Effector memory CD4-positive, alpha-beta T cell (primary cell): ENCODE data around the gene FAM221B.

Source experiments
- DNase-seq, 3 donors: peaks; one replicate each; pipeline ENCODE4 v3.0.0-alpha.2; 2020
- H3K27ac ChIP-seq: 2 replicates; pipeline ENCODE4 v1.7.0; 2013; ENCODE audit warnings: mild to moderate bottlenecking, low read length, moderate library complexity; ENCODE audit not compliant: insufficient read depth, poor library complexity, severe bottlenecking
- H3K27me3 ChIP-seq: replicated peaks from 2 replicates; pipeline ENCODE4 v1.7.0; 2013; ENCODE audit warnings: mild to moderate bottlenecking, low read length; ENCODE audit not compliant: insufficient read depth, control insufficient read depth, poor library complexity, severe bottlenecking
- H3K36me3 ChIP-seq: 2 replicates; pipeline ENCODE4 v1.7.0; 2013; ENCODE audit warnings: mild to moderate bottlenecking, low read length, moderate library complexity; ENCODE audit not compliant: control insufficient read depth, insufficient read depth
- H3K4me1 ChIP-seq: 2 replicates; pipeline ENCODE4 v1.7.0; 2013; ENCODE audit warnings: low read length, mild to moderate bottlenecking; ENCODE audit not compliant: control insufficient read depth, insufficient read depth, poor library complexity, severe bottlenecking
- H3K4me3 ChIP-seq: 2 replicates; pipeline ENCODE4 v1.7.0; 2013; ENCODE audit warnings: low read length, low read depth, mild to moderate bottlenecking; ENCODE audit not compliant: insufficient read depth, poor library complexity, severe bottlenecking
- H3K9me3 ChIP-seq: 2 replicates; pipeline ENCODE4 v1.7.0; 2013; ENCODE audit warnings: mild to moderate bottlenecking, low read length, moderate library complexity; ENCODE audit not compliant: control insufficient read depth

FAM221B gene

DNA sequence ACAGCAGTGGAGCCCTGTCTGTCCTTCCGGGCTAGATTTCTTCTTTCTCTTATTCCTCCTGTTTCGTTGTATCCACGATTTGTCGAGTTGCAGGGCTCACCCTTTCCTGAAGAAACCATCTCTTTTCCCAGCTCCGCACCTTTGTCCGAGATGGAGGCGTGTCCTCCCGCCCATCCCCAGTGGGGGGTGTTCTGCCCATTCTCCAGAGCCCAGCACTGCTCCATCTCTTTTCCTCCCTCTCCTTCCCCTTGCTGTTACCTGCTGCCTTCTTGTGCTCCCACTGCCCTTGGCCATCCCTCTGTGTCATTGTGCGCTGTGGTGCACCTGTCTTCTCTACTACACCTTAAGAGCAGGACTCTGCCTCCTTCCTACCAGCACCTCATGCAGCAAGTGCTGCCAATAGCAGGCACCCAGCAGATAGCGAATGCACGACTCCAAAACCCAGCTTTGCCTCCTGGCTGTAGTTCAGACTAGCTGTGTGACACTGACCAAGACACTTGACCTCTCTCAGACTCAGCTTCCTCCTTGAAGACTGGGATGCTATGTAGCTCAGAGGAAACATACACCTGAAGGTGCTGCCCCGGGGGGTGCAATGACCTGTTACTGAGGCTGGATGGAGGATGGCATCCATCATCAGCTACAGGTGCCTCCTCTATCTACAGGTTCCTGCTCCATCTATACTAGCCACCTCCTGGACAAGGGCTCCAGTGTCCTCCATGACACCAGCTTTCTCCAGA, 32.8 kb upstream of the FAM221B start:
- Histone ChIP-seq H3K36me3 (no peaks in the 10 kb centered on the region), H3K9me3 (no peaks in the 10 kb centered on the region), H3K27ac (no peak overlapping the region), H3K4me3 (no peak overlapping the region), H3K4me1 (no peaks in the 10 kb centered on the region), H3K27me3 (no peaks in the 10 kb centered on the region)
- DNase-seq, result no peak

- no peaks in the 10 kb centered on the region for H3K4me1 ChIP-seq
- DNase-seq, result no peak
- no peaks in the 10 kb centered on the region for H3K36me3 ChIP-seq
- H3K27ac ChIP-seq, result no peak overlapping the region
- H3K4me3 ChIP-seq, result no peak overlapping the region
- no peaks in the 10 kb centered on the region for H3K9me3 ChIP-seq
- no peaks in the 10 kb centered on the region for H3K27me3 ChIP-seq
These were observed 31.4 kb upstream of the FAM221B start for GRCh38 chr9:35859990-35860339.

DNA sequence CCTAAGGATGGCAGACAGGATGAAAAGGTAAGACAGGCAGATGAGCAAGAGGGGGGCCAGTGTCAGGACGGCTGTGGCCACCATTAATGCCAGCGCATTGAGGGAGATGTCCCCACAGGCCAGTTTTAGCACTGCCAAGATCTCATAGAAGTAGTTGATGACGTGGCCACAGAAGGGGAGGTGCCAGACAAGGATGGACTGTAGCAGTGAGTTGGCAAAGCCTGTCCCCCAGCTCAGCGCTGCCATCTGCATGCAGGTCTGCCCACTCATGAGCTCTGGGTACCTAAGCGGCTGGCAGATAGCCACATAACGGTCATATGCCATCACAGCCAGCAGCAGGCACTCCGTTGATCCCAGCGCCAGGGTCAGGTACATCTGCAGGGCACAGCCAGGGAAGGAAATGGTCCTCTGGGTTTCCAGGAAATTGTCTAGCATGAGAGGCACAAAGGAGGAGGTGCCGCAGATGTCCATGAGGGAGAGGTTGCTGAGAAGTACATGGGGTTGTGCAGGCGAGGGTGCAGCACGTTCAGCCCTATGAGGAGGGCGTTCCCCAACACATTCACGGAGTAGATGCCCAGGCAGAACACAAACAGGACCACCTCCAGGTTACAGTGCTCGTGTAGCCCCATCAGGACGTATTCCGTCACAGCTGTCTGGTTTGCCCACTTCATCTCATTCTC, 30.9 kb upstream of the FAM221B start:
- H3K9me3 ChIP-seq, result no peaks in the 10 kb centered on the region
- no peaks in the 10 kb centered on the region for H3K27me3 ChIP-seq
- DNase-seq, result no peak
- no peak overlapping the region for H3K27ac ChIP-seq
- no peaks in the 10 kb centered on the region for H3K36me3 ChIP-seq
- H3K4me1 ChIP-seq, result no peaks in the 10 kb centered on the region
- H3K4me3 ChIP-seq, result no peak overlapping the region

- Histone ChIP-seq H3K27ac (no peak overlapping the region), H3K9me3 (no peaks in the 10 kb centered on the region), H3K27me3 (no peaks in the 10 kb centered on the region), H3K36me3 (no peaks in the 10 kb centered on the region), H3K4me1 (no peaks in the 10 kb centered on the region), H3K4me3 (no peak overlapping the region)
- no peak for DNase-seq
These were observed 29.9 kb upstream of the FAM221B start for GRCh38 chr9:35858458-35858857.

DNA sequence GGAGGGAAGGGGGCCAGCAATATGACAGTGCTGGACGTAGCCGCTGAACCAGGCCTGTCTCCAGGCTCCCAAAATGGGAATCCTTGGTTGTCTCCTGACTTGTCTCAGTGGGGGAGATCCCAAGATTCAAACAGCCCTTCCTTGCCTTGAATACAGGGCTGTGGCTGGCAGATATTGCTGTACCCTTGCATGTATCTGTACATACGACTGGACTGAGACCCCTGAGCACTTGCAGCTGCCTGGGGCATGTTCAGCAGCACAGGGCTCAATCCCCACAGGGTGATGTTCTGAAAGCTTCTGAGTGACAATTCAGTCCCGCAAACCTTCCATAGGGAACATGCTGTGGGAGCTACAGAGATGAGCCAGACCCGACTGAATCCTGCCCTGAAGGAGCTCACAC, 28.4 kb upstream of the FAM221B start:
- Histone ChIP-seq H3K36me3 (no peaks in the 10 kb centered on the region), H3K4me1 (no peaks in the 10 kb centered on the region), H3K27me3 (no peaks in the 10 kb centered on the region), H3K9me3 (no peaks in the 10 kb centered on the region), H3K27ac (no peak overlapping the region), H3K4me3 (no peak overlapping the region)
- DNase-seq, result no peak

DNA sequence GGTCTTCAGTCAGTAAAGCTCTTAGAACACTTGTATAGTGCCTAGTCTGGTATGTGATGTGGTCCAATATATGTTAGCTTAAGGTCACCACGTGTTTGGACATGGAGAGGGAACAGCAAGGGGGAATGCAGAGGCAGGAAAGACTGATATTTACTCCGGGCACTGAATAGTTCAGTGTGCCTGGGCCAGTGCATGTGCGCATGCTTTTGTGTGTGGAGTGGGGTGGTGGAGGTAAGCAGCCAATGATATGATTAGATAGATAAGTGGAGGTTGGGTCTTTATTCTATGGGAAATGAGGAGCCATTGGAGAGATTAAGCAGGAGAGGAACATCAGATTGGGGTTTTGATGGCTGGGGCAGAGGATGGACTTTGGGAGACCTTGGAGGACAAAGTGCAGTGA, 27.7 kb upstream of the FAM221B start:
- Histone ChIP-seq H3K4me1 (no peaks in the 10 kb centered on the region), H3K36me3 (no peaks in the 10 kb centered on the region), H3K9me3 (no peaks in the 10 kb centered on the region), H3K27ac (no peak overlapping the region), H3K27me3 (no peaks in the 10 kb centered on the region), H3K4me3 (no peak overlapping the region)
- DNase-seq, result no peak

GRCh38 chr9:35854091-35854762, 25.7 kb upstream of the FAM221B start:
- no peak for DNase-seq
- Histone ChIP-seq H3K36me3 (no peaks in the 10 kb centered on the region), H3K4me3 (no peak overlapping the region), H3K27me3 (no peaks in the 10 kb centered on the region), H3K4me1 (no peaks in the 10 kb centered on the region), H3K27ac (no peak overlapping the region), H3K9me3 (no peaks in the 10 kb centered on the region)

- Histone ChIP-seq H3K36me3 (no peaks in the 10 kb centered on the region), H3K4me1 (no peaks in the 10 kb centered on the region), H3K4me3 (no peak overlapping the region), H3K9me3 (no peaks in the 10 kb centered on the region), H3K27me3 (no peaks in the 10 kb centered on the region), H3K27ac (no peak overlapping the region)
- DNase-seq, result no peak
These were observed 24.6 kb upstream of the FAM221B start for GRCh38 chr9:35852876-35853865.

- no peaks in the 10 kb centered on the region for H3K4me1 ChIP-seq
- no peak for DNase-seq
- no peak overlapping the region for H3K27ac ChIP-seq
- H3K4me3 ChIP-seq, result no peak overlapping the region
- H3K9me3 ChIP-seq, result no peaks in the 10 kb centered on the region
- no peaks in the 10 kb centered on the region for H3K36me3 ChIP-seq
- no peaks in the 10 kb centered on the region for H3K27me3 ChIP-seq
These were observed 23.8 kb upstream of the FAM221B start for GRCh38 chr9:35852267-35852815.
